Stimulated activated CD4-positive, alpha-beta T cell treated with anti-CD3 and anti-CD28 coated beads, Interleukin-15, amount 100 ng/mL, for 24 hours (primary cell): Measurements from ENCODE around the gene PLEKHA5.
"Not testable (repeated sequence)": the region's sequence is repeated elsewhere in the genome, so short reads cannot be mapped to it uniquely, and the experiment has no call there.

Experiments used
- DNase-seq: peaks from one replicate; pipeline ENCODE4 v3.0.0-alpha.2; 2020

PLEKHA5 gene

DNA sequence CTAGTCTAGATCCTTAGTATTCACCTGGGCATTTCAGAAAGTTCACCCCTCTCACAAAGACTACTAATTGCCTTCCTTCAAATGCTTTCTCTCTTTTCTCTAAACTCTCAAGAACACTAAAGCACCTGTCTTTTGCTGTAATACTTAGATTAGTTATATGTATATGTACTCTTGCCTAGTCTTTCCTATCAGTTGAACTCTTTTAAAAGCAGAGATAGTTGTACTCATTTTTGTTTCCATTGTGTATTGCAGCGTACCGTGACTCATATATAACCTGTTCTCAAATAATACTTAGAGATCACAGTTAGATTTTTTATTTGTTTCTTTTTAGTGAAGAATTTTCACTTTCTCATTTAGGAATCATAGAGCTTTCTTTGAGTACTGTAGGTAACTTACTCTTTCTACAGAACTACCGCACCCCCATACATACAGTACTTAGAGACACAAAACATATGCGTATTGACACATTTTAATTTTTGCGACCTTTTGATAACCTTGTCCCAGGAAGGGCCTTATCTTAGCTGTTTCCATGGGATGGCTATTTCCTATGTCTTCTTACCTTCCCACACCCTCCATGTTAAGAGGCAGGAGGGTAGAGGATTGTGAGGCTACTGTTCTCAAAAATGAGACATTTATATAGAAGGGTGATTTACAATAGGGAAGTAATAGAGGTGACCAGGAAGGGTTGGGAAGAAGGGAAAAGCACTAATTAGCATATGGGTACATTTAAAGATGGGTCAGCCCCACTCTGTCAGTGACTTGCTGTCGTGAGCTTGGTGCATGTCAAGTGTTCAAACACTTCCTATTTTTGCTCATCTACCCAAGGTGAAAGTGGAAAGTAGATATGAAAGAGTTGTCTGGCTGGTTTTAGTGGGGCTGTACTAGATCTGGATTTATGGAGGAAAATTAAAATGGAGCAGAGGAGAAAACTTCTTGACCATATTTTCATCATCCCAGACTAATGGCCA is 74.3 kb downstream of the PLEKHA5 start:
- DNase-seq: no peak

DNA sequence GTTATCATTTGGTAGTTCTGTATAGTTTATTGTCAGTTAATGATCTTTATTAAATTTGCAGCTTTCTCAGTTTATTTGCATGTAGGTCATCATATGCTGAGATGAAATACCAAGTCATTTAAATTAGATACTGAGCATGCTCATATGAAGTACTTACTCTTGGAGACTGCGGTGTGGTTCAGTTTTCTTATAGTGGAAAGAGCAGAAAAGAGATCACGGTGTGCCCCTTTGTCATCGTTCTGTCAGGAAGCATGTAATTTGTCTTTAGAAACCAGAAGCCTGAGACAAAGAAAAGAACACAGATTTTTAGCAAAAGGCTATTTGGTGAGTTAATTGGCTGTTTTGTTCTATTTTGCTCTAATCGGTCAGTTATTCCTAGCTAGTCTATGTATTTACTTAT is 75.6 kb downstream of the PLEKHA5 start:
- no peak for DNase-seq

DNA sequence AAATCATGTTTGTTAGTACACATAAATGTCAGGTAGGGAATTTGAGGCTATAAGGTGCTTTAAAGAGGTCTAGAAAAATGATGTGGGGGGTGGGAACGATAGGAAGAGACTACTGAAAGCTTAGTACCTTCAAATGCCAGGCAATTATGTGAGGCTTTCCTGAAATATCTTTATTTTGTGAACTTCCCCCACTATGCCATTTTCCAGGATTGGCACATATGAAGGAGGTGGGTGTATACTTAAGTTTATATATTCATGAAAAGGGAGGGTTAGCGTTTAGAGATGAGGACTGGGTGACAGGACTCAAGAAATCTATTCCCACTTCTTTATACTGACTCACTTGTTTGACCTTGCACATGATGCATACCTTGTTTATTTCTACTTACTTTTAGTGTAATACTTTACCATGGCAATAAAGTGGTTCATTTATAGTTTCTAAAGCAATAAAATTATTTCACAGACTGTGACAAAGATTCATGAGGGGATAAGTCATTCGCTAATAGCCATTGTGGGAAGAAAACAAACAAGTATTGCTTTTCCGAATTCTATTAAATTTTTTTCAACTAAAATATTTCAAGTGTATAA is 77.1 kb downstream of the PLEKHA5 start:
- DNase-seq: no peak

DNA sequence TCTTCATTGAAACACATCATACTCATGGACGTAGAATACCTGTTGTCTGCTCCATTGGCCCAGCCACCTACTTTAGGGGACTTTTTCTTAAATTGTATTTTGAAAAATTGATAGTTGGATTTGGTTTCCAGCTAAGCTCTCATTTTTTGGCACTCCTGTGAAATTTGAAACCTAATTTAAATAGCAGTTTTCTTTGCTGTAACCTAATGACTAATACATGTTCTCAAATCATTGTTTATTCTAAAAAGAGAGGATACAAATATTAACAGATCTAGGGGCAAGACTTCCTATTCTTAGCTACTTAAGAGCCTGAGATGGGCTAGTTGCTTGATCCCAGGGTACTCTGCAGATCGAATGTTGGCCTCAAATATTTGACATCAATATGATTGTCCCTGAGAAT is 78.9 kb downstream of the PLEKHA5 start:
- DNase-seq: no peak

DNA sequence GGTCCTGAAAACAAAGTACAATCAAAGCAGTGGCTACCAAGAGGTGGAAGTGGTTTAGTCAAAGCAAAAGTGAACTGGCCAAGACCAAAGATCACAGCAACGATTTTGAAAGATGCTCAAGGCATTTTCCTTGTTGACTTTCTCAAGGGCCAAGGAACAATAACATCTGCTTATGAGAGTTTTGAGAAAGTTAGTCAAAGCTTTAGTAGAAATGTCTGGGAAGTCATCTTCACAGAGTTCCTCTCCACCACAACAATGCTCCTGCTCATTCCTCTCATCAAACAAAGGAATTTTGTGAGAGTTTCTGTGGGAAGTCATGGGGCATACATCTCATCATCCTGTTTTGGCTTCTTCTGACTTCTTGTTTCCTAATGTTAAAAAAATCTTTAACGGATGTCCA is 80.1 kb downstream of the PLEKHA5 start:
- DNase-seq: no peak

DNA sequence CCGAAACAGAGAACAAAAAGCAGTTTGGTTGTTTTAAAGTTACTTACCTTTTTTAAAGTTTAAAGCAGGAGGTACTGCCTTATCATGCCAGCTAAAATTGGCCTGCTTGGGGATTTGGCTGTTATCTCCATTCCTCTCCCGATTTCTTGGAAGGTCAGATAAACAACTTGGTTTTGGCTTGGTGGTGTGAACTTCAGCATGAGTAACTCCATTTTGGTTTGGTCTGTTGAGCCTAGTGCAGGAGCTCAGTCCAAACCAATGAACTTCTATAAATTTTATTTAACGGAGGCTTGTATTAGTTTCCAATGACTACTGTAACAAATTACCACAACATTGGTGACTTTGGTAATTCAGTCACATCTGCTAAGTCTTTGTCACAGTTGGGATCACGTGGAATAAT is 82.3 kb downstream of the PLEKHA5 start:
- DNase-seq: no peak

DNA sequence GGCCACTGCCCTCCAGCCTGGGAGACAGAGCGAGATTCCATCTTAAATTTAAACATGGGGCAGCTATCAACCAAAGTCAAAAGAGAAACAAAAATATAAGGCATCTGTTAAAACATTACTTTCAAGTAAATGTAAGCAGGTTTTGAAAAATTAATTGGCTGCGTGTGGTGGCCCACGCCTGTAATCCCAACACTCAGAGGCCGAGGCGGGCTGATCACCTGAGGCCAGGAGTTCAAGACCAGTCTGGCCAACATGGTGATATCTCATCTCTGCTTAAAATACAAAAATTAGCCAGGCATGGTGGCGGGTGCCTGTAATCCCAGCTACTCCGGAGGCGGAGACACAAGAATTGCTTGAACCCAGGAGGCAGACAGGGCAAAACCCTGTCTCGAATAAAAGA is 82.7 kb downstream of the PLEKHA5 start:
- DNase-seq: no peak

DNA sequence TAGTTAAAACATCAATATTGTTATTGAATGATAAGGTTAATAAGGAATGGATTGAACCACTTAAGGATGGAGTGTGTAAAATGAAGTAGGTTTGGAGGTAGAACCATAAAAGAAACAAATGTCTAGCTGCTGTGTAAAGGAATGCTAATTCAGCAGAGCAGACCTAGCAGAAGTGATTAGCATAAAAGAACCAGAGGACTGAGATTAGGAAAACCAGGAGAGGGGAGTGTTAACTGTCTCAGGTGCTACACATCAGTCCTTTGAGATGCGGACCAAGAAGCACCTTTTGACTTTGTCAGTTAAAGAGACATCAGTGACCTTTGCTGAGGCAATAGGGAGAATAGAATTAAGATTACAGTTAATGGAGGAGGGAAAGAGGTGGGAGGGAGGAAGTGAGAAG is 84.5 kb downstream of the PLEKHA5 start:
- no peak for DNase-seq

DNA sequence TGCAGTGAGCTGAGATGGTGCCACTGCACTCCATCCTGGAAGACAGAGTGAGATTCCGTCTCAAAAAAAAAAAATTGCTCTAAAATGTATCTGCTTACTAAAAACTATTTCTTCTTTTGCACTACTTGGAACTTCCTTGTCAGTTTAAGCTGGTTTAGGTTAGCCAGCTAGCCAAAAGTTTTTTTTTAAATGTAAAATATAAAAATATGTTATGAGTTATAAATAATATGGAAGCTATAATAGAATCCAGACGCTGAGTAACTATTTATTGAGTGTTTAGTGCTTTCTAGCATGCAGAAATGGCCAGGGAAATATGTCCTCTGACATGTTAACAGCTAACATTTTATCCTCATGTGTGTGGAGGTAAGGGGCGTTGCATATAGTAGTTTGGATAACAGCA is 85.6 kb downstream of the PLEKHA5 start:
- DNase-seq: no peak

DNA sequence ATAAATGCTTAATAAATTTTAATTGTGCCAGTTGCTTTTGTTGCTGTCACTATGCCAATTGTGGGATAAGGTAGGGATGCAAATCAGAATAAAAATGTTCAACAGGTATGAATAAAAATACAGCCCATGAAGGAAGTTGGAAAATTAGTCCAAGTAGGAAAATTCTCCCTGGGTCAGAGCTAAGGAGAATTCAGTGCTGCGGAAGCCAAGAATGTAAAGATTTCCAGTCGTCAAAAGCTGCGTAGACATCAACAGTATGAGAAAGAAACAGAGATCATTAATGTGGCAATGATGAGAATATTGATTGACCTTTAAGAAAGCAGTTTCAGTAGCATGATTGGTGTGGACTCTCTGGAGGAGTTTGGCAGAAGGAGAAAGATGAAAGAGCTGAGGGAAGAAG is 87.9 kb downstream of the PLEKHA5 start:
- no peak for DNase-seq

DNA sequence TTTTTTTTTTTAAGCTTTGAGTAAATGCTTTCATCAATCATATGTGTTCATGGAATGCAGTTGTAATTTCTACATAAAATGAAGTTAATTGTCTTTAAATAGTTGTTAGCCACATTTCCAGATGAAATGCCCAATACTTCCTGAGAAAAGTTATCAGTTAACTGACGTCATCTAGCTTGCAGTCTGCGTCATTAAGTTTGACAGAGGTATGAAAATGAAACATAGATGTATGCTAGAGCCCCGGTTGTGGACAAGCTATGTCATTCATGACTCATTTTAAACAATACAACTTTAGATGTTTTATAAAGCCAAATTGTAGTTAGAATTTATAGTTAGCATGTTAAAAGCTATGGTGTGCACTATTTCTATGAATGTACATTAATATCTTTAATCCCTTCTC is 90.7 kb downstream of the PLEKHA5 start:
- no peak for DNase-seq

DNA sequence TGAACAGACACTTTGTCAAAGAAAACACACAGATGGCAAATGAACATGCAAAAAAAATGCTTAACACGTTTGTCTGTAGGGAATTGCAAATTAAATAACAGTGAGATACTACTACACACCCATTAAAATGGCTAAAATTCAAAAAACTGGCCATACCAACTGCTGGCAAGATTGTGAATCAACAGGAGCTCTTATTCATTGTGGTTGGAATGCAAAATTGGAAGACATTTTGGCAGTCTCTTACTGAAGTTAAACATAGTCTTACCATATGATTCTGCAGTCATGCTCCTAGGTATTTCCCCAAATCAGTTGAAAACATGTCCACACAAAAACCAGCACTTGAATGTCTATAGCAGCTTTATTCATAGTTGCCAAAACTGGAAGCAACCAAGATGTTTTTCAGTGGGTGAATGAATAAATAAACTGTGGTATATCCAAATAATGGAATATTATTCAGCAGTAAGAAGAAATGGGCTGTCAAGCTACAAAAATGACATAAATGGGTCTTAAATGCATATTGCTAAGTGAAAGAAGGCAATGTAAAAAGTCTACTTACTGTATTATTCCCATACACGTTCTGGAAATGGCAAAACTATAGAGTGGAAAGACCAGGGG is 91.4 kb downstream of the PLEKHA5 start:
- DNase-seq: no peak

DNA sequence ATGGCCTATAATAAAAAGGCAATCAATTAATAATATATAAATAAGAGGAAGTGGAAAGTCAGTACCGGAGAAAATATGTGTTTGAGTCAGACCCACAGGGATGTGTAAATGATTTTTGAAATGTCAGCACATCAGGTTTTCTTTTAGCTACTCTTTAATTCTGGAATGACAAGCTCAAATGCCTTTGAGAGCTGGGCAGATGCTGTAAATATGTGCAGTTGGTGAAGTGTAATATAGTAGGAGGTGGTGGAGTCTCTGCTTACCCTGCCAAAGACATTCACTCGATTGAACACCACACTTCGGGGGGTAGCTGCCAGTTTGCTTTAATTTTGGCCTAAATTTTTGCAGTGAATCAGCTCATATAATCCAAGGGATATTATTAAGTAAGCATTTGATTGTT is 93.0 kb downstream of the PLEKHA5 start:
- DNase-seq: no peak

DNA sequence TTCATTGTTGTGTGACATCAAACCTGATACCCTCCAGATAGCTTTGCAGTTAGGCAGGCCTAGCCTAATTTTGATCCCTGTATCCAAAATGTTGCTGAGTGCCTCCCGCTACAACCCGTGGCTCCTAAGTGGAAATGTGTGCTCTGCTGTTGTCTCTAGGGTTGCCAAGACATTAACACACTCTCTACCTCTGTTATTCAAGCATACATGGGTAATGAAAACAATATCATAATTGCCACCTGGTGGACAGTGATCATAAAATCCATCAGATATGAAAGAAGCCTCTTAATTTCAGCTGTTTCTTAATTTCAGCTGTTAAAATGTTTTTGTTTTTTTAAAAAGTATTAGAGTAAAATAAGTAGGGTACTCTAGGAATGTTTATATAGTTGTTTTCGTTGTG is 93.5 kb downstream of the PLEKHA5 start:
- DNase-seq: no peak

DNA sequence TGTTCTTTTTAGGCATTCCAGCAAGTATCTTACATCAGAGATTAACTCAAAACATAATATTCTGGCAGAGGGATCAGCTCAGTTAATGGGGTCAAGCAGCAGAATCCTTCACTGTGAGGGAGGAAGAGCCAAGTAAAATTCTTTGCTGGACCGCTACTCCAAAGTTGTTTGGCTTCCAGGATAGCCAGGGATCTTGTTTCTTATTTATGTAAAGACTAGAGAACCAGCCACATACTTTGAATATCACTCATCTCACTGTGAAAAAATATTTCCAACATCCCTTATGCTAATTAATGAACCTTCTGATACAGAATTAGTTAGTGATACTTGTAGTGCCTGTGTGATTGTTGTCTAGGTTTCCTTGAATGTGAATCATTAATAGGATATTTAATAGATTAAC is 94.2 kb downstream of the PLEKHA5 start:
- DNase-seq: no peak

DNA sequence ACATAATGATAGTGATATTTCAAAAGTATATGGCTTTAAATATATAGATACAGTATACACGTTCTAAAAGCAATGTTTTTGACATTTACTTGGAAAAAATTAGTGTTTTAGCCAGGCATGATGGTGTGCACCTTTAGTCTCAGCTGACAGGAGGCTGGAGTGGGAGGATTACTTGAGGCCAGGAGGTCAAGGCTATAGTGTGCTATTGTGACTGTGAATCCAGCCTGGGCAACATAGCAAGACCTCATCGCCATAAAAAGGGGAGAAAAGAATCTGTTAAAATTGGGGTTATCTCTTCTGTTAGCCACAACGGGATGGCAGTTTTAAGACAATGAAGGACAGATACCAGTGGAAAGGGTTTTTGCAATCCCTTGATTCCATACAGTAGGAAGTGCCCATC is 95.2 kb downstream of the PLEKHA5 start:
- no peak for DNase-seq

DNA sequence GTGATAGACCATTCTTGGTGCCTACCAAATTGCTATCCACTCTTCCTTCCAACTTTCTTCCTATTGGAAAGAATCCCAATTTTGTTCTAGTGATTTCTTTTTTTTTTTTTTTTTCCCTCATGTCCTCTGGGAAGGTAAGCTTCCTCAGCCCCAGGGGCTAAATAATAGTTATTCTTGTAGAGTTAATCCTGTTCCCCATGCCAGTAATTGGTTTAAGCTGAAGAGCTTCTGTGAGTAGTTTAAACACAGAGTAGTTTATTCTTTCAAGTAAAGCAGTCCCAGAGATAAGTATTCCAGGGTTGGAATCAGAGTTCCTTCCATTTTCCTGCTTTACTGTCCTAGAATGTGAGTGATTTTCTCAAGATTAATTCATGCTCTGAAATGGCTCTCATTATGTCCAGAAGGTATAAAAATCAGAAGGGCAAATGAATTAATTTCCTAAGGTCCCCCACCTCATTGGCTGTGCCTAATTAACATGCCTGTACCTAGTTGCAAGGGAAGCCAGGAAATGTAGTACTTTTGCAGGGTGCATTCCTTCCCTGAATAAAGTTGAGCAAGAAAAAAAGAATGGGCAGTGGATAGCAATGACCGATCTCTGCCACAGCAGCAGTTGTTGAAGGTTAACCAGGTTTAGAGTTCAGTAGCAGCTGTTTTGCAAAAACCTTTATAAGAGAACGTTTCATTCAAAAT is 97.8 kb downstream of the PLEKHA5 start:
- DNase-seq: no peak

DNA sequence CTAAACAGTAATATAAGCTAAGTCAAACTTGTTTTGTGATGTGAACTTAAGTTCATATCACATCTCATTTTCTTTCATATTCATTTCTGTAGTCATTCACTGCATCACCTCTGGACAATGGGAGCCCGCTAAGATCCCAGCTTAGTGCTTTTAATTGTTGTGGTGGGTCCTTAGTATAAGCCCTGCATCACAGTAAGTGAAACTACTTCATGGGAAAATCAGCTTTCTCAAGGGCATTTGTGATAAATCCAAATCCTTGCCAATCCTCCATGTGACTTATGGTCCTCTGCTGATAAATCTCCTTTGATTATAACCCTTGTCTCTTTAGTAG is 98.3 kb downstream of the PLEKHA5 start:
- no peak for DNase-seq

DNA sequence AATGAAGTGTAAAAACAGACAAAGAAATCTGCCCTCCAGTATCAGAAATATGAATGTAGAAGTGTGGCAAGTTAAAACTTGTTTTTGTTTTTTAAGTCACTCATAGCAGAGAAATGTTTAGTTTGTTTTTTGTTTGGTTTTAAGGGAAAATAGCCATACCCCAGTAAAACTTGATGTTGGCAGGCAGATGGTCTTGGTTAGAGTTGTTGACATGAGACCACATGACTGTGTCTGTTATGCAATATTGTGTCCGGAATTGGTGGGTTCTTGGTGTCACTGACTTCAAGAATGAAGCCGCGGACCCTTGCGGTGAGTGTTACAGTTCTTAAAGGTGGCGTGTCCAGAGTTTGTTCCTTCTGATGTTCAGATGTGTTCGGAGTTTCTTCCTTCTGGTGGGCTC is 99.5 kb downstream of the PLEKHA5 start:
- DNase-seq: not testable (repeated sequence)

DNA sequence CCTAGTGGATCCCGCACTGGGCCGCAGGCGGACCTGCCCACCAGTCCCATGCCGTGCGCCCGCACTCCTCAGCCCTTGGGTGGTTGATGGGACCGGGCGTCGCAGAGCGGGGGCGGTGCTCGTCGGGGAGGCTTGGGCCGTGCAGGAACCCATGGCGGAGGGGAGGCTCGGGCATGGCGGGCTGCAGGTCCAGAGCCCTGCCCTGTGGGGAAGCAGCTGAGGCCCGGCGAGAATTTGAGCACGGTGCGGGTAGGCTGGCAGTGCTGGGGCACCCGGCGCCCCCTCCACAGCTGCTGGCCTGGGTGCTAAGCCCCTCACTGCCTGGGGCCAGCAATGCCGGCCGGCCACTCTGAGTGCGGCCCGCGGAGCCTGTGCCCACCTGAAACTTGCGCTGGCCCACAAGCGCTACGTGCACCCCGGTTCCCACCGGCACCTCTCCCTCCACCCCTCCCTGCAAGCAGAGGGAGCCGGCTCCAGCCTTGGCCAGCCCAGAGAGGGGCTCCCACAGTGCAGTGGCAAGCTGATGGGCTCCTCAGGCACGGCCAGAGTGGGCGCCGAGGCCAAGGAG is 100.8 kb downstream of the PLEKHA5 start:
- no peak for DNase-seq

DNA sequence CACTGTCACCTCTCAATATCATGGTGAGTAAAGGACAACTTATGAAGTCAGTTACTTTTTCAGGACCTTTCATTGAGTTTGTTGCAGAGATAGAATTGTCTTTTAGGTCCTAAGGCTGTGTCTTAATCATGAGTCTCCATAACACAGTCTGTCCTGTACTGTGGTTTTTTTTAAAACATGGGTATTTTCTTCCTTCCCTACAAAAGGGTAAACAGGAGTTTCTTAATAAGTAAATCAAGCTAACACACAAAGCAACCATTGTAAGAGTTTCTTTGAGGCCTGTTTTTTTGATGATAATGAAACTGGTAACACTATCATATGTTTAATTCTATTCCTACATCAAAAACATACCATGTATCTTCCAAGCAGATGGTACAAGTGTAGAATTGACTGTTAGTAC is 101.4 kb downstream of the PLEKHA5 start:
- no peak for DNase-seq

DNA sequence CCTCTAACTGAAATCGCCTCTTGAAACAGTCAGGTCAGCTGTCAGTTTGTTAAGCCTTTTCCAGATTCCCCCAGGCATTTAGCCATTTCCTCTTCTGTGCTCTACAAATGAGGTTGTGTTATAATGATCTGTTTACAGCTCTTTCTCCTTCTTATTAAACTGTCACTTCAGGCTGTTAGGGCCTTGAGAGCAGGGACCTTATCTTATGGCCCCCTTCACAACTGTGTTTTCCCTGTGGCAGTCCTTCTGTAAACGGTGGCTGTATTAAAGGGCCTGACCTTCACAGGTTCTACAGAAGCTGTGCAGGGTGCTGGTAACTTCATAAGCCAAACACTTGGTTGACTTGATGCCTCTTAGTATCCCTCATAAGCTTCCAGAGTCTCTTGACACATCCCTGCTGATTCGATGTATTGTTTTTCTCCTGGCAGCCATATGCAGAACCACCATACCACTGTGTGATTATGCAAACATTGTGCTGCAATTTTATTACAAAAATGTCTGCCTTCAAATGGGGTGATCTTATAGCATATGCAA is 104.7 kb downstream of the PLEKHA5 start:
- no peak for DNase-seq
